A673 (cell line): ENCODE results near the gene BTBD3.

Experiments used
- CTCF ChIP-seq: fragments of 300-800, 200-600 bp; sonication (generic); conservative IDR thresholded peaks from 2 replicates; pipeline ENCODE4 v1.5.1; 2017; ENCODE audit warnings: low read depth, mild to moderate bottlenecking, antibody characterized with exemption, low read length, moderate library complexity, mixed read lengths
- EZH2 ChIP-seq: fragments of 200-600 bp; sonication (generic); IDR thresholded peaks from 2 replicates; pipeline ENCODE4 v1.6.1; 2017; ENCODE audit warnings: borderline replicate concordance, low read depth, mild to moderate bottlenecking, mixed read lengths, antibody characterized with exemption, low read length; ENCODE audit not compliant: poor library complexity, severe bottlenecking

- TF ChIP-seq CTCF (no peak), EZH2 (no peak)
Measured at GRCh38 chr20:11951696-11952095, 34.0 kb downstream of the BTBD3 start.
